Frontal cortex (tissue), 4 donors: ENCODE measurements around the gene SEMA3E. TPM values are rescaled to one million over a fixed set of nuclear protein-coding genes. Genes with fewer than 3 reads are reported as not detected.

ENCODE experiments used
- DNase-seq, 2 donors: peaks; one replicate each; pipeline ENCODE4 v3.0.0; 2012; ENCODE audit warnings: low spot score in 2 of 2
- FAIRE-seq: peaks from 2 replicates; lab custom pipeline; 2012; peaks lifted over from hg19 to GRCh38; lab: Jason Lieb, UNC
- total RNA-seq: library from RNA; depleted of rRNA; stranded (reverse); fragments of >200 nt; gene quantifications from one replicate; pipeline ENCODE4 v1.2.3, GENCODE V29; 2014
- donor health status: control.
- donor health status: control.
- donor health status: control.

Gene SEMA3E
- total RNA-seq, 1 donor from 2014 or later: 28.1 TPM

DNA sequence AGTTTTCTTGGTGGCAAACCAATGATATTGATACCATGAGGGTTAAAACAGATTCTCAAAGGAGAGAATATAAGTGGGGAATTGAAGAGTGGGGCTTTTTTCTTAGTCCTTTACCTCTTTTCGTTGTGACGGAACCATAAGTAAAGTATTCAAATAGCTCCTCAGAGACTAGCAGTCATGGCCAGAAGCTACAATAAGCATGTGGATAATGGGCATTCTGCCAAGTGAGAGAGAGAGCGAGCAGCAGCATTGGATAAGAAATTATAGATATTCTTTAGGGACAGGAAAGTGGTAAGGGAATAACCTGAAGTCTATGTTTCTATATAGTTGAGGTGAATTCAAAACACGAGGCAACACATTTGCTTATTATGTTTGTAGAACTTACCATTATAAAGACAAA lies 235.1 kb downstream of the SEMA3E start:
- DNase-seq (no peak), FAIRE-seq (no peak)

DNA sequence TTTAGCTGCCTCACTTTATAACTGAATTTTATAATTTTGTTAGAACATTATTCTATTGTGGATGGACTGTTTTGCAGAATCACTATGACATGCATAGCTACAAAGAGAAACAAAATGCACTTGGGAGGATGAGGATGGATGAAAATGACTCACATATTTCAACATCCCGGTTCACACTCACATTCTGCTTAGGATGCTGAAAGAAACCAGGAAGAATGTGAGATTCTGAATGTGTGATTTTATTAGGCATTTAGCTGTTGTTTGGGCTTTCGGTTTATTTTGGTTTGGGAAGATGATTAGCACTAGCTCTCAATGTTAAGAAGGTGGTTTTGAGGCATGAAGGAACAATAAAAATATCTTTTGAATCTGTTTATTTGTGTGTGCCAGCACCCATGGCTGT lies 235.5 kb downstream of the SEMA3E start:
- no peak for FAIRE-seq
- no peak for DNase-seq

DNA sequence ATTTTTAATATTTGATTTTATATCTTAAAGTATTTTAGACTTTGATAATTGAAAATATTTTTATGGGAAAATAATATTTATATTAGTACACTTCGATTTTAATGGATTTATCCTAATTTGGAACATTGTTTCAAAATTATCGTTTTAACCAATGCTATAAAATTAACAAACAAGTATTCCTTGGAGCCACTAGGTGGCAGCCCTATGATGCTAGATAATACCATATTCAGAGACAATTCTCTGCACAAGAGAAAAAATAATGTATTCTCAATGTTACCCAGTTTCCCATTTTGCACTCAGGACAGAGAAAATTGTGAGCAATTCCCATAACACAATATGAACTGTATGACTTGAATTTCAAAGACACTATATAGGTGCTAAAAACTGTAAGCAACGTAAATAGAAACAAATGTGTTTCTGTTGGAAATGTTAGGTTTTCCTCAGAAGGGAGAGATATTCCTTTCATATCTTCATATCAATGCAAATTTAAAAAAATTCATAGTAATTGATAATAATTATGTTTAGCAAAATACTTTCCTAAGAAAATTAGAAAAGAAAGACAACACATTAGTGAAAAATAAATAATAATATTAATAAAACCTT lies 237.8 kb downstream of the SEMA3E start:
- FAIRE-seq (peak; percentile 97), DNase-seq (peak in 1 of 2 donors; percentile 6)

DNA sequence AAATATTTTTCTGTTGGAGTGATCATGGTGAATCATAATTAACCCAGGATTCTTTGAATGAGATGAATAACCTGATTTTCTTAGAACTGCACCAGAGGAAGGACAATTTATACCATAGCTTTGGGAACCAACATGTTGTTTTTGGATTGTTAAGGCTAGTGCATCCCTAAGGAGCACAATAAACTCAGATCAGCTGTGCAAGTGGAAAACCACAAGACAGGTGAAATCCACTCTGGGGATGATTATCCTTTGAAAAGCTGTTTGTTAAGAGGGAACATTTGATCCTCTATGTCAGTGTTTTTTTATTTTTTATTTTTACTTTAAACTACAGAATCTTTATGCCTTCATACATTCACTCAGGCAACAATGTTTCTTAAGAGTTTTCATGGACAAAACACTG lies 254.2 kb downstream of the SEMA3E start:
- FAIRE-seq (no peak), DNase-seq (no peak)

DNA sequence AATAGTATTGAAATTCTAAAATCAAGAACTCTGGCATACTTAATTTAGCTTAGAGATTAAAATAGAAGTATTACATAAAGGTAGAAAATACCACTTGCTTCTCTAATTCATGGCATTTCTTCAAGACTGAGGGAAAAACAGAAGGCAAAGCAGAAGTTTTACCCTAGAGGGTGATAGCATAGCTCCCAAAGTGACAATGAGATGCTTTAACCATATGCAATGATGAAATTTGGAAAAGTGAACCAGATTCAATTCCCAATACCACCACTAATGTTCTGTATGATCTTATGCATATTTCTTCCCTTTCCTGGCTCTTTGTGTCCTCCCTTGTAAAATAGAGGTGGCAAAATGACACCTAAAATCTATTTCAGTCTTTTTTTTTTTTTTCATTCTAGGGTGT lies 260.5 kb downstream of the SEMA3E start:
- FAIRE-seq (no peak), DNase-seq (no peak)

DNA sequence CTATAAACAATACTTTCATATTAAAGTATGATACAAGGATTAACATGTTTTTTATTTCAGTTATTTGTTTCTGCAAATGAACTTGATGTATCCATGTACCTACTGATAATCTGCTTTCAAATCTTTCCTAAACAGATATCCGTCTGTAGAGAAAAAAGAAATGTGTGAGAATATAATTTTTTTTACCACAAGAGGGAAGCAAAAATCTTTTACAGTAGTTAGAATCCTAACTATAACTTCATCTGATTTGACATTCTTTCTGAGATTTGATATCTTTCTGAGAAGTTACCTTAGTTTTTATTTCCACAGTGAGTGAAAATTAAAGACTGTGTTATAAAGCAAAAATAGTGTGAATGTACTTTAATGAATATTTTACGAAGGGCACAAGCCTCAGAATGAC lies 282.3 kb downstream of the SEMA3E start:
- no peak for FAIRE-seq
- no peak for DNase-seq

DNA sequence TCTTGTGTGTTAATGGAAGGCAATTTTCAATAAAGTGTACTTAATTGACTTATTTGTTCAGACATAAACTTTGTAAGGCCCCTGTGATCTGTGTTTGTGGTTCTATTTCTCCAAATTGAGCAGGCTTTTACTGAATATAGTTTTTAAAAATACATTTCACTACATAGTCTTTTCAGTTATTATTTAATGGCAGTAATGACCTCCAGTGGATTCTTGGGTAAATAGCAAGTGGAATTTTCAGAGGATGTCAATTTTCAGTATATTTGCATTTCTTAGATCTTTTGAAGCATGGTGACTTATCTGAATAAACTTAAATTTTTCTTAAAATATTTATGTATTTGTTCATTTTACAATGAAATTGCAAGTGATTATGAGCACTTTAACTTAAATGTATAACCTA lies 283.2 kb downstream of the SEMA3E start:
- DNase-seq: no peak
- FAIRE-seq: peak; percentile 56

DNA sequence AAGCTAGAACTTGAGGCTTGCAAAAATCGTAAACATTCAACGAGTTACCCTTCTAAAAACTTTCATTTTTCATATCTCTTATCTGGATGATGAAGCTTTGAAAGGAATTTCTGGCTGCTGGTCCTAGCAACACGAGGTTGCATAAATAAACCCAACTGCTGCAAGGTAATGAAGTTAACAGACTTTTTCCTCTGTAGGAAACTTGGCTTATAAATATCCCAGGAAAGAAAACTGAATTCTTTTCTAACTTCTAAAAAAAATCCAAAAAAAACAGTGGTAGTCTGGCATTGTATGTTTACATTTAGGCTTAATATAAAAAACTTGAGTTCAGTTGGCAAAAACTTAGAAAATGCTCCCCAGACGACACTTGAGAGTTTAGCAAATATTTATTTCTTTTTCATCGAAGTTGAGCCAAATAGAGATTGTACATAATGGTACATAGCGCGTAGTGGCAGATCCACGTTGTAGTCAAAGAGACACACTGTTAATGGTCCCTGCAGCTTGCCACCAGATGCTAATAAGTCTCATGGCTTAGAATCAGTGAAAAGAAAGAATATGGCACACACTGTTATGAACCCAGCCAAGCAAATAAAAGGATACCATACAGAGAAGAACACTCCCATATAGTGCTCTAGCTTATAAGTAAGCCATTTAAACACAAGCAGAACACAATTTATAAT lies 285.9 kb downstream of the SEMA3E start:
- DNase-seq: no peak
- FAIRE-seq: no peak

DNA sequence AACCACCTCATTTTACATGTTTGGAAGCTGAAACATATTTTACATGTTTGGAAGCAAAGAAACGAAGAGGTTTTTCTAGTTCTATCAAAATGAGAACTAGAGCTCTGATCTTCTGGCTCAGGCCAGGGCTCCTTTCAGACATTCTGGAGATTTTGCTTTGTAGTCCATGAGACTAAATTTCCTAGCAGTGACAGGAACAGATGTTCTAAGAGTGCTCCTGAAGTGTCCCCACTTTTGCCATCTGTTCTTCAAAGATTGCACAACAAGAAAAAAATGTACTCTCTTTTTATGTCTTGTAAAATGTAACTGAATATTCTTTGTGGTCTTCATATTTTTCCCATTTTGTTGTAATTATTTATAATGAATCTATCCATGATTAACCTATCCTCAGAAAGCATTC lies 289.8 kb downstream of the SEMA3E start:
- FAIRE-seq: no peak
- no peak for DNase-seq

DNA sequence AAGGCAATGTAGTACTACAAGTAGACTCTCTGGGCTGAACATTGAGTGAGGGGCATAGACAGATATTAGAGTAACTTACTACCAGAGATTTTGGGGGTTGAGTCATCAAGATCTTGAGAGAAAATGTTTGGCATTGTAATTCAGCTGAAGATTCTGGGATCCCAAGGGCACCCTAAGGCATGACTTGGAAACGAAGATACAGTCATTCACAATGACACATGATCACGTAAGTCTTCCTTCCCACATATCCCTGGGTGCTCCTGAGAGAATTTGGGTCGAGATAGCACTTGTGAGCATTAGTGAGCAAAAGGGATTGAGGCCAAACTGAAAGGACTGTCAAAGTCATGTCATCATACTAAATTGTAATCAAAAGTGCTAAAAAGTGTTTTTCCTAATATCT lies 293.8 kb downstream of the SEMA3E start:
- DNase-seq (no peak), FAIRE-seq (no peak)

DNA sequence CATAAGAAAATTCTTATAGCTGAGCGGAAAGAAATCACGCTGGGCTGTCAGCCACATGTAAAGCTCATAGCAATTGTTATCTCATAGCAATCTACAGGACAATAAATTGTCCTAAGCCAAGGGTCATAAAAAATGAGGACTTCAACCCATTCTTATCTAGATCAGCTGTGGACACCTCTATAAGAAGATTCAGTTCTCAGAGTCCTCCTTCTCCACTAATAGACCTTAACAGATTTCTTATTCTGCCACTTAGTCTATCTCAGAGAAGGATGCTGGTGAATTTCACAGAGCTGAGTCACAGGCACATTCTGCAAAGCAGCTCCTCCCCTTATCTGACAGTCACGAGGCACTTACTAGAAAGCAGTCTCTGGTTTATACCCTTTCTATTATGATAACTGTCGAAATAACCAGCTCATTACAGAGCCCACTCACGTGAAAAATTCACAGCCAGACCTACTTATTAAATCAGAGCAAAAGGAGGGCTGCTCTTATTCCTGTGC lies 300.9 kb downstream of the SEMA3E start:
- FAIRE-seq (no peak), DNase-seq (peak in 1 of 2 donors; percentile 1)

DNA sequence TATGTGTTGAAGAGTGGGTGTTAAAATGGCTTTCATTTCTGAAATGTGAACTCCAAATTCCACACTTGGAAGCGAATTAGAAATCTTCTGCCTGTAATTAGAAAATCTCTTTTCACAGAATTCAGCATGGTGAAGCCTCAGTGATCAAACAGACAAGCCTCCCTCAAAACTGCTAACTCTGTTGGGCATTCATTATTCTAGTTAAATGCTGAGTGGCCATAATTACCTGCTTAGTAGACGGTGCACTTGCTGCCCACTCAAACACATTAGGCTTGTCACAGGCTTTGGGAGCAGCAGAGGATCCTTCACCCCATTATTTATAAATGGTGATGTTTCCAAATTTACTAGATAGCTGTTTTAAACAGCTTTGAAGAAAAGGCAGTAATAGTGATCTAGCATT lies 309.0 kb downstream of the SEMA3E start:
- DNase-seq (no peak), FAIRE-seq (no peak)

DNA sequence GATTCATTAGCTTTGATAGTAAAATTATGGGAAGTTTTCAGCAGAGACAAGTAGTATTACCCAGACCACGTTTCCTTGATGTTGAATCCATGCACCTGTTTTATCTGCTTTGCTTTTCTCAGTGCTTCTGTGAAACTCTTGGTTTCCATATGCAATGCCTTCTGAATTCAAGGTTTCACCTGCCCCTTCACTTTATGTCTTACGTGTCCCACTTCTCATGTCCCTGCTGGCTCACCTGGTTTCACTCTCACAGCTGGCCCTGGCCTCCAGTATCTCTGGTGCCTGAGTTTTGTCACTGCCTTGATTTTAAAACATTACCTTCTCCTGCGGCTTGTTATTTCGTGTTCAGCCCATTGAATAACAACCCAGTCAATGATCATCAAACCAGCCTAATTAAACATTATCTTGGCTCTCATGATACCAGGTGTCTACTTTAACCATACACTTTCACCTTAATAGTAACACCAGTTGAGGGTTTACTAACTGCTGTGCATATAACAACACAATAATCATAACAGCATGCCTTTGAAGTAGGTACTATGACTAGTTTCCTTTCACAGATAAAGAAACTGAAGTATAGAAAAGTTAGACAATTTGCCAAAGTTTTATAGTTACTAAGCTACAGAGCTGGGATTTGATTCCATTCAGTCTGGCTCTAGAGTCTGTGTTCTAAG lies 310.5 kb downstream of the SEMA3E start:
- DNase-seq (no peak), FAIRE-seq (no peak)

DNA sequence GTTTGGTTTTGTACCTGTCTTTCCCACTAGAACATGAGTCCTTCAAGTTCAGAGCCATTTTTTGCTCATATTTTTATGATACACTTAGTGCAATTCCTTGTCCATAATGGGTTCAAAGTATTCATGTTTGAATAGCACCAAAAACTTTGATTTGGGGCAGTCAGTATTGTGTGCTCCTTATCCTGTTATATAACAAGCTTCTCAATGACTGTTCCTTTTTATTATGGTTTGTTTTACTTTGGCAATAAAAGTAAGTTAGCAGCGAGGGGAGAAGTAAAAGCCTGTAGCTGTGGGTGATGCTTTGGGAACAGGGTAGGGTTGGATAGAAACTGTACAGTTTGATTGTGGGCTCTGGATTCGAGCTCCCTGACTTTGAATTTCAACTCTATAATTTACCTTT lies 311.9 kb downstream of the SEMA3E start:
- DNase-seq (no peak), FAIRE-seq (no peak)

DNA sequence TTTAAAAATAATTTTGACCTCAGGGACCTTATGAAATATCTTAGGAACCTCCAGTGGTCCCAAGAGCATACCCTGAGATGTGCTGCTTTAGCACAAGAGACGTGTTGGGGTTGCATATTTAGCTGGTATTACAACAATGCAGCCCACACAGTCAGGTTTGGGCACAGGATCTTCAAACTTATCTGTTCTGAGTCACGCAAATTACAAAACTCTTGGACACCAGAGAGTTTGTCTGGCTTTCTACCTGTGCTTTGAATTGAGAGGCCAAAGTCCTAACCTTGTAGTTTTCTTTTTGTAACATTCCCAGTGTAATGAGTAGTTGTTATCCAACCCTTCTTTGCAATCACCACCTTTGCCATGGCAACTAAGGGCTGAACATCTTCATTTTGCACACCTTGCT lies 322.7 kb downstream of the SEMA3E start:
- DNase-seq (no peak), FAIRE-seq (no peak)

DNA sequence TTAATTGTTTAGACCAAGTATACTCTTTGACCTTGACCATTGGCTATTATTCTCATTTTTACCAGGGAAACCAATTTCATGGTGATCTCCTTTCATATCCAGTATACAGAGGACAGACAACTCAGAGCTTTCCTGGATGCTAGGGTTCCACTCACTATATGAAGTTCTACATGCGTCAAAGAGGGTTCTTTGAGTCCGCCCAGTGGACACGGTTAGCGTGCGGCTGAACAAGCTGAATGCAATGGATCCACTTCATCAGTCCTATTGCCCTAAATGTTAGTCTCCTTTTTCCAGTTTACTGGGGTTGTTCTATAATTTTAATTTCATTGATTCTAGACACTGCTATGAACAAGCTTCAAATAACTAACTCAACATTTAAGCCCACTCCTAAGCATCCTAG lies 323.9 kb downstream of the SEMA3E start:
- FAIRE-seq (no peak), DNase-seq (no peak)

DNA sequence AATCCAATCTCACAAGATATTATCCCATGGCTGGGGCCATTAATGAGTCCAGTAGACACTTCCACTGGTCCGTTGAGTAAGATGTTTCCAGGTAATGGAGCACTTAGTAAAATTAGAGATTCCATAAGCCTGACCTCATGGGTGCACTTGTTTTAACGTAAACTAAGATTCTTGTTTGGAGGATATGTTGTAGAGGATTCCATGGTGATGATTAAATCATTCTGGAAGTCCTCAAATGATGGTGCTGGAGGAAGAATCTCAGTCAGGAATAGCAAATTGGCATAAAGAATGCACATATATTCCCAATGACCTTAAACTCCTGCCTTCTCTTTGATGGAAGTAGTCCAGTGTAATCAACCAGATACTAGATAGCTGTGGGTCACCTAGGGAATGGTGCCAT lies 324.3 kb downstream of the SEMA3E start:
- DNase-seq (no peak), FAIRE-seq (no peak)

DNA sequence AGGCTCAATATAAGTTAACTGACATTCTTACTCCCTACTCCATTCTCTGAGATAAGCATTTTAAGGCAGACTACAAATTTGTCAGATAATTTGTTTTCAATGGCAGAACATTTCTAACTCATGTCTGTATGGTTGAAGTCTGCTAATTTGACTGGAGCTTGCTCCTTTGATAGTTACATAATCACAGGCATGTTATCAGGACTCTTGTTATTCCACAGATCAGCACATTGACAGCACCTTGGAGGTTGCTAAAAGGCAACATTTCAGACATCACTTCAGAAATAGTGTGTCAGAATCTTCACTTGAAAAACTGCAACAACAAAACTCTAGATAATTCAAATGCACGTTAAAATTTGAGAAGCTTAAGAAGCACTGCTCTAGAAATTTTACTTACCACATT lies 327.9 kb downstream of the SEMA3E start:
- no peak for DNase-seq
- FAIRE-seq: no peak

DNA sequence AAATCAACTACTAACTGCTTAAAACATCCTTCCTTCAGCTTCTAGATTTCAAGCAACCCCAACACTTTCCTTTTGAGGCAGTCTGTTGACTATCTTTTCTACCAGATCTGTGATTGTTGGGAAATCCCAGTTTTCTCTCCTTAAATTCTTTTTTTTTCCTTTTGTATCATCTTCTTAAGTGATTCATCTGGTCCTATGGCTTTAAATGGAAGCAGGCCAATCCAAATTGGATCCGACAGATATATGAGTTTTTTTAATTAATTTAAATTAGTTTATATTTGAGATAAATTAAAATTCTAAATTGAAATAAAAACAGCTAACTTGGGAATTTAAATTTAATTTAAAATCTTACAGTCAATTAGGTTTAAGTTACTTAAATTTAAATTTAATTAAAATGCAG lies 335.0 kb downstream of the SEMA3E start:
- DNase-seq (no peak), FAIRE-seq (peak; percentile 24)
